Measurements from ENCODE around the gene MGRN1. TPM values are rescaled to one million over a fixed set of nuclear protein-coding genes. Genes with fewer than 3 reads are reported as not detected.

Gene MGRN1
- total and polyA plus RNA-seq, 2 donors (not counting 1 experiment from before 2014, with no cell fraction given) = 5.4 to 26.1 TPM

DNA sequence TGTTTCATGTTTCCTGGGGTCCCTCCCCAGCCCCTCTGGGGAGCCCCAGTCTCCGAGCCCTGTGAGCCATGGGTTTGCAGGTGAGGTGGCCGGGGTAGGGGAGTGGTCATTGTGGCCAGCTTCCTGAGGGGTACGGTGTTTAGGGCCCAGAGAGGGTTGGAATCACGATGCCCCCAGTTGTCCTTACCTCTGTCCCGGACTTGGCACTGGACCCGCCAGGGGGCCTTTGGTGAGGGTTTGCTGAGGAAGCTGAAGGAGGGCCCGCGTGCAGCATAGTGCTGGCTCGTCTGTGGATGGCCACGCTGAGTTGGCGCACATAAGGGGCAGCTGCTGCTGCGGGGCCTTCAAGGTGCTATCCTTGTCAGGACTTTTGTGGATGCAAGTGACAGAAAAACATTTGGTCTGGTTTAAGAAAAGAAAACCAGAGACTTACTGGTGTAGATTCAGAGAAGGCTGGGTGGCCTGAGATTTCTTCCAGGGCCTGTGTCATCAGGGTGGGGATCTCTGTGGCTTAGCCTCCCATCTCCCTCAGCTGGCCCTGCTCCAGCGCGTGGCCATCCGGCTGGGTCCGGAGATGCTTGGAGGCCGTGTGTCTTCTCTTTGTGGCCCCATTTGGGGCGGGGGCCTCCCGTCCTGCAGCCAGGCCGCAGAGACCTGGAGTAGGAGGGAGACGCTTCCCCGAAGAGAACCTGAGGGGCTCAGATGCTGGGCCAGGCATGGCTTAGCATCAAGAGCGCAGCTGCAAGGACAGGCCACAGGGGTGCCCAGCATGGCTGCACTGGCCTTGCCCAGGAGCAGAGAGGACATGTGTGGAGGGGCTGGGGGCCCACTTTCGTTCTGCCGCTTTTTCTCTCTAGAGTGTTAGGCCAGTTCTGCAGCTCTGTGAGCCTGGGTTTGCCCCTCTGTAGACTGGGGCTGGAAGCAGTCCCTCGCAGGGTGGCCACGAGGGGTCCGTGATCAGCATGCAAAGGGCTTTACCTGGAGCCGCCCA is 35.0 kb downstream of the MGRN1 start:
- no peak for TF ChIP-seq EZH2 (IDR thresholded peaks at IDR 0.05; ENCODE audit: low read length, missing control alignments)
- TF ChIP-seq, protein P1, sequence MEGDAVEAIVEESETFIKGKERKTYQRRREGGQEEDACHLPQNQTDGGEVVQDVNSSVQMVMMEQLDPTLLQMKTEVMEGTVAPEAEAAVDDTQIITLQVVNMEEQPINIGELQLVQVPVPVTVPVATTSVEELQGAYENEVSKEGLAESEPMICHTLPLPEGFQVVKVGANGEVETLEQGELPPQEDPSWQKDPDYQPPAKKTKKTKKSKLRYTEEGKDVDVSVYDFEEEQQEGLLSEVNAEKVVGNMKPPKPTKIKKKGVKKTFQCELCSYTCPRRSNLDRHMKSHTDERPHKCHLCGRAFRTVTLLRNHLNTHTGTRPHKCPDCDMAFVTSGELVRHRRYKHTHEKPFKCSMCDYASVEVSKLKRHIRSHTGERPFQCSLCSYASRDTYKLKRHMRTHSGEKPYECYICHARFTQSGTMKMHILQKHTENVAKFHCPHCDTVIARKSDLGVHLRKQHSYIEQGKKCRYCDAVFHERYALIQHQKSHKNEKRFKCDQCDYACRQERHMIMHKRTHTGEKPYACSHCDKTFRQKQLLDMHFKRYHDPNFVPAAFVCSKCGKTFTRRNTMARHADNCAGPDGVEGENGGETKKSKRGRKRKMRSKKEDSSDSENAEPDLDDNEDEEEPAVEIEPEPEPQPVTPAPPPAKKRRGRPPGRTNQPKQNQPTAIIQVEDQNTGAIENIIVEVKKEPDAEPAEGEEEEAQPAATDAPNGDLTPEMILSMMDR (conservative IDR thresholded peaks at IDR 0.05 in 1 of 2, IDR thresholded peaks at IDR 0.05 in 1 of 2; ENCODE audit: low read depth in 1 of 2, low read length in 2 of 2) = no peak
- Histone ChIP-seq H3K79me2 (ENCODE audit: control insufficient read depth, insufficient read depth, low read length) (no peaks in the 10 kb centered on the region), H3K4me1 (ENCODE audit: control insufficient read depth, extremely low read depth, insufficient read depth, low read length) (peaks cover 5% of the 10 kb centered on the region), H3K9me3 (ENCODE audit: control insufficient read depth, insufficient read depth, low read depth, low read length) (no peaks in the 10 kb centered on the region), H3K4me3 (replicated peaks in 1 of 4; ENCODE audit: control extremely low read depth in 1 of 4, insufficient read depth in 1 of 4, low read depth in 3 of 4, low read length in 4 of 4) (no peak overlapping the region), H4K20me1 (ENCODE audit: control insufficient read depth, extremely low read depth, insufficient read depth, low read length) (no peaks in the 10 kb centered on the region), H3K36me3 (ENCODE audit: control insufficient read depth, insufficient read depth, low read length) (peaks cover 14% of the 10 kb centered on the region), H3K27me3 (ENCODE audit: control insufficient read depth, insufficient read depth, low read length) (no peaks in the 10 kb centered on the region), H2AFZ (ENCODE audit: low read length) (no peak overlapping the region), H3K9ac (ENCODE audit: insufficient read depth, low read length) (no peak overlapping the region), H3K4me2 (ENCODE audit: extremely low read depth, insufficient read depth, low read length) (no peak overlapping the region), H3K27ac (ENCODE audit: insufficient read depth, low read length) (no peak overlapping the region)
- DNase-seq (ENCODE audit: low read depth in 2 of 2) = no peak

DNA sequence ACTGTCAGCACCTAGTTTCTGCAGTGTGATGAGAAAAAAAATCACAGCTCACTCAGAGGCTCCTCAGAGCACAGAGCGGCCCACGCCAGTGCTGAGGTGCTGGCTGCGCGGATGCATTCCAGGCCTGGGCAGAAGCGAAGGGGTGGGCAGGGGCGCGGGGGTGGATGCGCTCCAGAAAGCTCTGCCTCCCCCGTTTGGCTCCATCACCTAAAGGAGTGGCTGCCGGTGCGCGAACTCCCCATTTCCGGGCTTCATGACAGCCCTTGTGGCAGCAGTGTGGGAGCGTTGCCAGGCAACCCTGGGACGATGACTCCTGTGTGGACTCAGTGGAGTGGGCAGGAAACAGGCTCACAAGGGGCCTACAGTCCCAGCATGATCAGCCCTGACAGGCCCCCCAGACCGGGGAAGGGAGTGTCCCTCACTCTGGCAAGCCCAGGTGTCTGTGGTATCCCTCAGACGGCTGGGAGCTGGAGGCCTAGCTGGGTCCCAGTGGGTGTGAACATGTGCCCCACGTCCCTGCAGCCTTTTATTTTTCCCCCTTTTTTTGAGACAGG is 35.9 kb downstream of the MGRN1 start:
- H3K4me3 ChIP-seq (replicated peaks in 1 of 4; ENCODE audit: control extremely low read depth in 1 of 4, insufficient read depth in 1 of 4, low read depth in 3 of 4, low read length in 4 of 4) = no peak overlapping the region
- no peaks in the 10 kb centered on the region for H3K27me3 ChIP-seq (ENCODE audit: control insufficient read depth, insufficient read depth, low read length)
- H3K9me3 ChIP-seq (ENCODE audit: control insufficient read depth, insufficient read depth, low read depth, low read length) = no peaks in the 10 kb centered on the region
- no peak overlapping the region for H3K9ac ChIP-seq (ENCODE audit: insufficient read depth, low read length)
- H4K20me1 ChIP-seq (ENCODE audit: control insufficient read depth, extremely low read depth, insufficient read depth, low read length) = no peaks in the 10 kb centered on the region
- peak; percentile 23 to 85 for DNase-seq (ENCODE audit: low read depth in 2 of 2)
- H3K36me3 ChIP-seq (ENCODE audit: control insufficient read depth, insufficient read depth, low read length) = peaks cover 14% of the 10 kb centered on the region
- no peak for TF ChIP-seq EZH2 (IDR thresholded peaks at IDR 0.05; ENCODE audit: low read length, missing control alignments)
- TF ChIP-seq, protein P1 (conservative IDR thresholded peaks at IDR 0.05 in 1 of 2, IDR thresholded peaks at IDR 0.05 in 1 of 2; ENCODE audit: low read depth in 1 of 2, low read length in 2 of 2) = no peak
- peak overlapping the region; percentile 47 for H3K27ac ChIP-seq (ENCODE audit: insufficient read depth, low read length)
- no peaks in the 10 kb centered on the region for H3K79me2 ChIP-seq (ENCODE audit: control insufficient read depth, insufficient read depth, low read length)
- H3K4me1 ChIP-seq (ENCODE audit: control insufficient read depth, extremely low read depth, insufficient read depth, low read length) = peaks cover 5% of the 10 kb centered on the region
- H3K4me2 ChIP-seq (ENCODE audit: extremely low read depth, insufficient read depth, low read length) = no peak overlapping the region
- no peak overlapping the region for H2AFZ ChIP-seq (ENCODE audit: low read length)

DNA sequence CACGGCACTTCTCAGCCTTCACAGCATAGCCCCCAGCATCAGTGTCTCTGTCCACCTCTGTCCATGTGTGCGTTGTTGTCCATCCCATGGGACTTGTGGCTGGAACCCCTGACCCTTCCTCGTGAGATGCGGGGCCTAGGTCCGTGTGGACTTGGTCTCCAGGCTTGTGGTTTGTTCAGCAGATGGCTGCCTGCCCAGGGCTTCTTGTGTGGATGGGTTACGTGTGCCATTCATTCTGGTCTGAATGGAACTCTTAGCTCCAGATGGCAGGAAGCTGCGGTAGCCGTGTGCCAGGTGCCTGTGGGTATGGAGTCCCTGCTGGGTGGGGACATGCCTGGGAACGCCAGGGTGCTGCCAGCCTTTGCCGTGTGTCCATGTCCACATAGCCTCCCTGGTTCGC is 37.0 kb downstream of the MGRN1 start:
- peak in 1 of 2 donors; percentile 51 for DNase-seq (ENCODE audit: low read depth in 2 of 2)

More for the DNA sequence above, 37.0 kb downstream of the MGRN1 start:
- no peak overlapping the region for H3K4me2 ChIP-seq (ENCODE audit: extremely low read depth, insufficient read depth, low read length)
- H3K27ac ChIP-seq (ENCODE audit: insufficient read depth, low read length) = no peak overlapping the region
- H3K27me3 ChIP-seq (ENCODE audit: control insufficient read depth, insufficient read depth, low read length) = no peaks in the 10 kb centered on the region
- peaks cover 5% of the 10 kb centered on the region for H3K4me1 ChIP-seq (ENCODE audit: control insufficient read depth, extremely low read depth, insufficient read depth, low read length)
- no peaks in the 10 kb centered on the region for H3K9me3 ChIP-seq (ENCODE audit: control insufficient read depth, insufficient read depth, low read depth, low read length)
- no peak overlapping the region for H3K4me3 ChIP-seq (replicated peaks in 1 of 4; ENCODE audit: control extremely low read depth in 1 of 4, insufficient read depth in 1 of 4, low read depth in 3 of 4, low read length in 4 of 4)
- no peak overlapping the region for H3K9ac ChIP-seq (ENCODE audit: insufficient read depth, low read length)
- no peaks in the 10 kb centered on the region for H3K79me2 ChIP-seq (ENCODE audit: control insufficient read depth, insufficient read depth, low read length)
- peaks cover 12% of the 10 kb centered on the region for H3K36me3 ChIP-seq (ENCODE audit: control insufficient read depth, insufficient read depth, low read length)
- no peak overlapping the region for H2AFZ ChIP-seq (ENCODE audit: low read length)
- no peaks in the 10 kb centered on the region for H4K20me1 ChIP-seq (ENCODE audit: control insufficient read depth, extremely low read depth, insufficient read depth, low read length)
- TF ChIP-seq, protein P1 (conservative IDR thresholded peaks at IDR 0.05 in 1 of 2, IDR thresholded peaks at IDR 0.05 in 1 of 2; ENCODE audit: low read depth in 1 of 2, low read length in 2 of 2) = no peak
- no peak for TF ChIP-seq EZH2 (IDR thresholded peaks at IDR 0.05; ENCODE audit: low read length, missing control alignments)

Data from fibroblast of lung (primary cell).